ENCODE measurements around the gene ZNF774.

The ZNF774 gene

DNA sequence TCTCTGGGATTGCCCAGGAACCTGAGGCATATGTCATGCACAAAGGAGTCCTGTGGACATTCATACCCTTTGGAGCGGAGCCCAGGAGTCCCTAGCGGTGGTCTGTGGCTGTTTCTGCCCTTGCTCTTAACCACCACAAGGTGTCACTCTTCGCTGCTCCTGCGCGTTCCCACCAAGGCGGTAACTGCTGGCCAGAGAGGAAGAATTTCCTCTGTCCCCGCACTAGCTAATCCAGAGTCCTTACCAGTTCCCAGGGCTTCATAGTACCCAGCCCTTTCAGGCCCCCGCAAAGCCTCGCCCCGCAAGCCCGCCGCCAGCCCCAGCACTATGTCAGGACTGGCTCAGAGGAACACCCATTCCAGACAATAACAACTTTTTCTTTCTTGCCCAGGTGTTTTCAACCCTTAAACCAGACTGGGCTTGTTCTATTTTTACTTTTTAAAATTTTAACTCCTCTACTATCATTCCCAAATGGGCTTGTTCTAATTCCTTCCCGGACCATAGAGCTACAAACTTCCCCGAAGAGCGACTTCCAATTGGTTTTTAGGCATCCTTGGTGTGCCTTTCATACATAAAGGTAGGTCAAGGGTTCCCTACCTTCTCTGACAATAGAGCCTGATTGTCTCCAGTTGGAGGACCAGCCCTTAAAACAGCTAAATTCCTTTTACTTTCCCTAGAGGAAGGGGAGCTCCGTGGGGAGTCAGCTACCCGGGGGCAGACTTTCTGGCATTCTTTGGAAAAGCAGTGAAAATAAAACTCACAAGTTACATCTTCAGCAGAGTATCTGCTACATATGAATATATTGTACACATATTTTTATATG is 31.8 kb upstream of the ZNF774 start:
- no peak overlapping the region for H3K27ac ChIP-seq (ENCODE audit: low read depth, low read length)

DNA sequence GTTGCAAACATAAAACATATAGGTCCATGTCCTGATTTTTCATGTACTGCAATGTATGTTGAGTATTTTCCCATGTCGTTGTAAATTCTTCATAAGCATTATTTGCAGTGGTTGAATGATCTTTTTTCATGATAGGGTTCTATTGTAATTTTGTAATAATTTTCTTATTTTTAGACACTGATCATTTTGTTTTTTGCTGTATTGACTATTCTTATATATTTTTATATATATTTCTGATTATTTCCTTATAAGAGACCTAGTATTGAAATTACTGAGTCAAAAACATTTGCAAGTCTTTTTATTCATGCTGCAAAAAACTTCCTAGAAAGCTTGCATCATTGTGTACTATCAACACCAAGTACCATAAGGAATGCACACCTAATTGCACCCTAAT is 31.2 kb upstream of the ZNF774 start:
- Histone ChIP-seq H3K4me1 (ENCODE audit: control insufficient read depth in 1 of 2, insufficient read depth in 2 of 2, low read length in 2 of 2) (peaks cover 5 to 12% of the 10 kb centered on the region in 2 donors), H3K27me3 (ENCODE audit: control insufficient read depth in 1 of 2, insufficient read depth in 2 of 2, low read length in 2 of 2) (no peaks in the 10 kb centered on the region), H3K36me3 (ENCODE audit: control insufficient read depth in 1 of 2, insufficient read depth in 2 of 2, low read length in 2 of 2) (no peaks in the 10 kb centered on the region), H3K9ac (ENCODE audit: low read depth in 1 of 2, low read length in 2 of 2) (no peak overlapping the region), H3K9me3 (ENCODE audit: control insufficient read depth in 1 of 2, low read length in 2 of 2) (no peaks in the 10 kb centered on the region), H3K27ac (ENCODE audit: low read depth, low read length) (no peak overlapping the region), H3K4me3 (ENCODE audit: low read depth in 1 of 2, low read length in 2 of 2) (no peak overlapping the region)

More for the DNA sequence above, 31.8 kb upstream of the ZNF774 start:
- Histone ChIP-seq H3K27me3 (ENCODE audit: control insufficient read depth in 1 of 2, insufficient read depth in 2 of 2, low read length in 2 of 2) (no peaks in the 10 kb centered on the region), H3K4me3 (ENCODE audit: low read depth in 1 of 2, low read length in 2 of 2) (peak overlapping the region in 1 of 2 donors; percentile 4), H3K9me3 (ENCODE audit: control insufficient read depth in 1 of 2, low read length in 2 of 2) (no peaks in the 10 kb centered on the region), H3K36me3 (ENCODE audit: control insufficient read depth in 1 of 2, insufficient read depth in 2 of 2, low read length in 2 of 2) (no peaks in the 10 kb centered on the region), H3K9ac (ENCODE audit: low read depth in 1 of 2, low read length in 2 of 2) (peak overlapping the region in 1 of 2 donors; percentile 35), H3K4me1 (ENCODE audit: control insufficient read depth in 1 of 2, insufficient read depth in 2 of 2, low read length in 2 of 2) (peaks cover 10 to 18% of the 10 kb centered on the region in 2 donors)

DNA sequence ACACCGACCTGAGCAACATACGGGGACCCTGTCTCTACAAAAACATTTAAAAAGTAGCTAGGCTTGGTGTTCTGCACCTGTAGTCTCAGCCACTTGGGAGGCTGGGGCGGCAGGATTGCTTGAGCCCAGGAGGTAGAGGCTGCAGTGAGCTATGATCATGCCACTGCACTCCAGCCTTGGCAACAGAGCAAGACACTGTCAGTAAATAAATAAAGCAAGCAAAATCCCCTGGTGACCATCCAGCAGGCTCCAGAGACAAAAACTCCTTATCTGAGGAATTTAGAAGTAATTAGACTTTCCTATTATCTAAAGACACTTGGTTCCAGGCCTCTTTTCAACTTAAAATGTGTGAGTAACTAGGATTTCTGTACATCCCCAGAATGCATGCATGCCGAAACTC is 29.5 kb upstream of the ZNF774 start:
- Histone ChIP-seq H3K27me3 (ENCODE audit: control insufficient read depth in 1 of 2, insufficient read depth in 2 of 2, low read length in 2 of 2) (no peaks in the 10 kb centered on the region), H3K4me3 (ENCODE audit: low read depth in 1 of 2, low read length in 2 of 2) (no peak overlapping the region), H3K4me1 (ENCODE audit: control insufficient read depth in 1 of 2, insufficient read depth in 2 of 2, low read length in 2 of 2) (peaks cover 4 to 7% of the 10 kb centered on the region in 2 donors), H3K9ac (ENCODE audit: low read depth in 1 of 2, low read length in 2 of 2) (no peak overlapping the region), H3K27ac (ENCODE audit: low read depth, low read length) (no peak overlapping the region), H3K36me3 (ENCODE audit: control insufficient read depth in 1 of 2, insufficient read depth in 2 of 2, low read length in 2 of 2) (no peaks in the 10 kb centered on the region), H3K9me3 (ENCODE audit: control insufficient read depth in 1 of 2, low read length in 2 of 2) (no peaks in the 10 kb centered on the region)

DNA sequence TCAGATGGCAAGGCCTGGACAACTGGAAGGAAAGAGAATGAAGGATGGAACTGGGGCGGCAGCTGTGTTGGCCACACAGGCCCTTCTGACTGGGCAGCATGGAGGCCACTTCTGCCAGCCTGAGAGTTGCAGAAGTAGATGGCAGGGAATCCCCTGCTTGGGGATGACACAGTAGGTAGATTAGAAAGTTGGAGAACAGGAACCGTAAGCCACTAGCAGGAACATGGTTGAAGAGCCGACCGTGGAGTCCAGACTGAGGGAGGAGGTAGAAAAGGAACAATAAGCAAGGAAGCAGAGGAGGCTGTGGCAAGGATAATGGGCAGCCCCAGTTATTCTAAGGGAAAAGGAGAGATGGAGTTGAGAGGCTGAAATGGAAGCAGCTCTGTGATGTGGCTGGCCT is 26.4 kb upstream of the ZNF774 start:
- H3K9ac ChIP-seq (ENCODE audit: low read depth in 1 of 2, low read length in 2 of 2) = no peak overlapping the region
- no peaks in the 10 kb centered on the region for H3K36me3 ChIP-seq (ENCODE audit: control insufficient read depth in 1 of 2, insufficient read depth in 2 of 2, low read length in 2 of 2)
- H3K9me3 ChIP-seq (ENCODE audit: control insufficient read depth in 1 of 2, low read length in 2 of 2) = no peaks in the 10 kb centered on the region
- no peak overlapping the region for H3K4me3 ChIP-seq (ENCODE audit: low read depth in 1 of 2, low read length in 2 of 2)
- no peaks in the 10 kb centered on the region for H3K27me3 ChIP-seq (ENCODE audit: control insufficient read depth in 1 of 2, insufficient read depth in 2 of 2, low read length in 2 of 2)
- no peak overlapping the region for H3K27ac ChIP-seq (ENCODE audit: low read depth, low read length)
- peaks cover 0 to under 1% of the 10 kb centered on the region in 2 donors for H3K4me1 ChIP-seq (ENCODE audit: control insufficient read depth in 1 of 2, insufficient read depth in 2 of 2, low read length in 2 of 2)

DNA sequence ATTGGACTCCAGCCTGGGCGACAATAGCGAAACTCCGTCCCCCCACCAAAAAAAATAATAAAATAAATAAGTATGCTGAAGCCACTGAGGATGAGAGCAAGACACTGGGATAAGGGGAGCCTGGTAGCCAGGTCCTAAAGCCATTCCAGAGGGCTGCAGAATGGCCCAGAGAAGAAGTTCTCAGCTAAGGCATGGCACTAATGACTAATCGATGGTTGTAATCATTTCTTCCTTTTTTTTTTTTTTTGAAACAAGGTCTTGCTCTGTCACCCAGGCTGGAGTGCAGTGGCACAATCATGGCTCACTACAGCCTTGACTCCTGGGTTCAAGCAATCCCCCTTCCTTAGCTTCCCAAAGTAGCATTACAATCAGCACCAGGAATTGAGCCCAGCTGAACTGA is 25.6 kb upstream of the ZNF774 start:
- no peaks in the 10 kb centered on the region for H3K27me3 ChIP-seq (ENCODE audit: control insufficient read depth in 1 of 2, insufficient read depth in 2 of 2, low read length in 2 of 2)
- peaks cover 0 to 3% of the 10 kb centered on the region in 2 donors for H3K4me1 ChIP-seq (ENCODE audit: control insufficient read depth in 1 of 2, insufficient read depth in 2 of 2, low read length in 2 of 2)
- no peak overlapping the region for H3K4me3 ChIP-seq (ENCODE audit: low read depth in 1 of 2, low read length in 2 of 2)
- no peak overlapping the region for H3K9ac ChIP-seq (ENCODE audit: low read depth in 1 of 2, low read length in 2 of 2)
- no peaks in the 10 kb centered on the region for H3K9me3 ChIP-seq (ENCODE audit: control insufficient read depth in 1 of 2, low read length in 2 of 2)
- no peaks in the 10 kb centered on the region for H3K36me3 ChIP-seq (ENCODE audit: control insufficient read depth in 1 of 2, insufficient read depth in 2 of 2, low read length in 2 of 2)
- H3K27ac ChIP-seq (ENCODE audit: low read depth, low read length) = no peak overlapping the region

DNA sequence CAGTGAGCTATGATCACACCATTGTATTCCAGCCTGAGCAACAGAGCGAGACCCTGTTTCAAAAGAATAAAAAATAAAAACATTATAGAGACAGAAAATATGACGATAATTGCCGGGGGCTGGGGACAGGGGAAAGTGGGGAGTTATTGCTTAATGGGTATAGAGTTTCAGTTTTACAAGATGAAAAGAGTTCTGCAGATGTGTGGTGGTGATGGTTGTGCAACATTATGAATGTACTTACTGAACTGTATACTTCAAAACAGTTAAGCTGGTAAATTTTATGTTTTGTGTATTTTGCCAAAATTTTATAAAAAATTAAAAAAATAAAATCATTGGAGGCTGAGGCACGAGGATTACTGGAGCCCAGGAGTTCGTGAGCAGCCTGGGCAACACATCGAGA is 24.8 kb upstream of the ZNF774 start:
- no peaks in the 10 kb centered on the region for H3K9me3 ChIP-seq (ENCODE audit: control insufficient read depth in 1 of 2, low read length in 2 of 2)
- no peaks in the 10 kb centered on the region for H3K36me3 ChIP-seq (ENCODE audit: control insufficient read depth in 1 of 2, insufficient read depth in 2 of 2, low read length in 2 of 2)
- H3K4me3 ChIP-seq (ENCODE audit: low read depth in 1 of 2, low read length in 2 of 2) = no peak overlapping the region
- H3K4me1 ChIP-seq (ENCODE audit: control insufficient read depth in 1 of 2, insufficient read depth in 2 of 2, low read length in 2 of 2) = peaks cover 0 to 4% of the 10 kb centered on the region in 2 donors
- no peaks in the 10 kb centered on the region for H3K27me3 ChIP-seq (ENCODE audit: control insufficient read depth in 1 of 2, insufficient read depth in 2 of 2, low read length in 2 of 2)
- H3K9ac ChIP-seq (ENCODE audit: low read depth in 1 of 2, low read length in 2 of 2) = no peak overlapping the region
- no peak overlapping the region for H3K27ac ChIP-seq (ENCODE audit: low read depth, low read length)

DNA sequence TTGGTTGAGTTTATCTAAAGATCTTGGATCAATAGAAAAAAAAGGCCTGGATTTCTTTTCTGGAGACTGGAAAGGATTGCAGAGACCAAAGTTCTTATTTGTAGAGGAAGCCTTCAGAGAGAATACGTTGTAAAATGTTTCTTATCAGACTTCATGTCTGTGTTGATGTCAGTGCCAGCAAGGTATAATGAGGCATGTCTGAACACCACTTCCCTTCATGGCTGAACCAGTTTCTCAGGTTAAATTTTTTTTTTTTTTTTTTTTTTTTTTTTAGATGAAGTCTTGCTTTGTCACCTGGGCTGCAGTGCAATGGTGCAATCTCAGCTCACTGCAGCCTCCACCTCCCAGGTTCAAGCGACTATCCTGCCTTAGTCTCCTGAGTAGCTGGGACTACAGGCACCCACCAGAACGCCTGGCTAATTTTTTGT is 17.8 kb upstream of the ZNF774 start:
- Histone ChIP-seq H3K4me3 (ENCODE audit: low read depth in 1 of 2, low read length in 2 of 2) (no peak overlapping the region), H3K9ac (ENCODE audit: low read depth in 1 of 2, low read length in 2 of 2) (no peak overlapping the region), H3K27me3 (ENCODE audit: control insufficient read depth in 1 of 2, insufficient read depth in 2 of 2, low read length in 2 of 2) (no peaks in the 10 kb centered on the region), H3K9me3 (ENCODE audit: control insufficient read depth in 1 of 2, low read length in 2 of 2) (no peaks in the 10 kb centered on the region), H3K4me1 (ENCODE audit: control insufficient read depth in 1 of 2, insufficient read depth in 2 of 2, low read length in 2 of 2) (peaks cover 4 to 11% of the 10 kb centered on the region in 2 donors), H3K36me3 (ENCODE audit: control insufficient read depth in 1 of 2, insufficient read depth in 2 of 2, low read length in 2 of 2) (no peaks in the 10 kb centered on the region), H3K27ac (ENCODE audit: low read depth, low read length) (no peak overlapping the region)

DNA sequence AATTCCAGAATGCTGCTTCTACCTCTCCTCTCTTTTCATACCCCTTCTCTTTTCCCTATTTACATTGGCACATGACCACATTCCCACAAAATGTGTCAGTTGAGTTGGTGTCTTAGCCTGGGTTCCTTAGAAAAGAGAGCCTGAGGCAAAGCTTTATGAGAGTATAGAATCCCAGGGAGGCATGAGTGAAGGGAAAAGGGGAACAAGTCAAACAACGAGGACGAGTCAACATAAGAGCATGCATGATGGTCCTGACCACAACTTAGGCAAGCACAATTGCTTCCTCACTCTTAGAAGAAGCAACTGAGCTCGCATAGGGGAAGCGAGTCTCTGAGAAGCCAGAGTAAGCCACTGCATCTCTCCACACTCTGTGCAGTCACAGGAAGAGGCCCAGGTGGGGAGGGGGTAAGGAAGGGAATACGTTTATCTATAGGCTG is 15.4 kb upstream of the ZNF774 start:
- H3K9me3 ChIP-seq (ENCODE audit: control insufficient read depth in 1 of 2, low read length in 2 of 2) = no peaks in the 10 kb centered on the region
- H3K4me1 ChIP-seq (ENCODE audit: control insufficient read depth in 1 of 2, insufficient read depth in 2 of 2, low read length in 2 of 2) = peaks cover 7 to 8% of the 10 kb centered on the region in 2 donors
- no peak overlapping the region for H3K9ac ChIP-seq (ENCODE audit: low read depth in 1 of 2, low read length in 2 of 2)
- no peaks in the 10 kb centered on the region for H3K36me3 ChIP-seq (ENCODE audit: control insufficient read depth in 1 of 2, insufficient read depth in 2 of 2, low read length in 2 of 2)
- H3K27ac ChIP-seq (ENCODE audit: low read depth, low read length) = no peak overlapping the region
- H3K27me3 ChIP-seq (ENCODE audit: control insufficient read depth in 1 of 2, insufficient read depth in 2 of 2, low read length in 2 of 2) = no peaks in the 10 kb centered on the region
- H3K4me3 ChIP-seq (ENCODE audit: low read depth in 1 of 2, low read length in 2 of 2) = no peak overlapping the region

DNA sequence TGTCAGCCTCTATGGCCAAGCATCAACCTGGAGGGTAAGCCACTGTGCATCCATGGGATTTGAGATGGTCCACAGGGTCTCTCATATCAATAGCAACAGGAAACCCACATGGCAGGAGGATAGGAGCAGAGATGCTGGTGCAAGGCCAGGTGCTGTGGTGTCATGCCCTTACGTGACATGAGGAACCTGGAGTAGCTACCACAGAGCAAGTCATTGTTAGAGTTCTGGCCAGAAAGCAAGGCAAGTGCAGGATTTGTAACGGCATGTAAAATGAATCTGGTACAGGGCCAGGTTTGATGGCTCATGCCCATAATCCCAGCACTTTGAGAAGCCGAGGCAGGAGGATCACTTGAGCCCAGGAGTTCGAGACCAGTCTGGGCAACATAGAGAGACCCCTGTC is 14.8 kb upstream of the ZNF774 start:
- no peak overlapping the region for H3K4me3 ChIP-seq (ENCODE audit: low read depth in 1 of 2, low read length in 2 of 2)
- H3K9ac ChIP-seq (ENCODE audit: low read depth in 1 of 2, low read length in 2 of 2) = no peak overlapping the region
- H3K27me3 ChIP-seq (ENCODE audit: control insufficient read depth in 1 of 2, insufficient read depth in 2 of 2, low read length in 2 of 2) = no peaks in the 10 kb centered on the region
- peak overlapping the region; percentile 25 for H3K27ac ChIP-seq (ENCODE audit: low read depth, low read length)
- no peaks in the 10 kb centered on the region for H3K9me3 ChIP-seq (ENCODE audit: control insufficient read depth in 1 of 2, low read length in 2 of 2)
- peaks cover 7 to 8% of the 10 kb centered on the region in 2 donors for H3K4me1 ChIP-seq (ENCODE audit: control insufficient read depth in 1 of 2, insufficient read depth in 2 of 2, low read length in 2 of 2)
- H3K36me3 ChIP-seq (ENCODE audit: control insufficient read depth in 1 of 2, insufficient read depth in 2 of 2, low read length in 2 of 2) = no peaks in the 10 kb centered on the region

DNA sequence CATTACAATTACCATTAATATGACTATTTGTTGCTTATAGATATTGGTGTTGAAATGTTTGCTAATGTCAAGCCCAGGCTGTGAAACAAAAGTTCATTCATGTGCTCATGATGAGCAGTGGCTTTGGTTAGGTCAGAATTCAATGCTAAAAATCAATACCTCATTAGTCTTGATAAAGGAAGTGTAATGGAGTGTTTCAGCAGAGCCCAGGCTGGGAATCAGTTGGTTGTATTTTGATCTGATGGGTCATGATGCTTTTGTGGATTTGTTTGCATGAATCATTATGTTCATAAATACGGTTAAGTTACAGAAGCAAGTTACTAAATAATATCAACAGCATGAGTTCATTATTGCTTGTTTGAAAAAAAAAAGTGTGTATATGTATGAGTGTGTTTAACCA is 13.6 kb upstream of the ZNF774 start:
- no peaks in the 10 kb centered on the region for H3K36me3 ChIP-seq (ENCODE audit: control insufficient read depth in 1 of 2, insufficient read depth in 2 of 2, low read length in 2 of 2)
- no peaks in the 10 kb centered on the region for H3K27me3 ChIP-seq (ENCODE audit: control insufficient read depth in 1 of 2, insufficient read depth in 2 of 2, low read length in 2 of 2)
- H3K27ac ChIP-seq (ENCODE audit: low read depth, low read length) = no peak overlapping the region

More for the DNA sequence above, 13.6 kb upstream of the ZNF774 start:
- Histone ChIP-seq H3K9me3 (ENCODE audit: control insufficient read depth in 1 of 2, low read length in 2 of 2) (no peaks in the 10 kb centered on the region), H3K4me3 (ENCODE audit: low read depth in 1 of 2, low read length in 2 of 2) (no peak overlapping the region), H3K9ac (ENCODE audit: low read depth in 1 of 2, low read length in 2 of 2) (no peak overlapping the region), H3K4me1 (ENCODE audit: control insufficient read depth in 1 of 2, insufficient read depth in 2 of 2, low read length in 2 of 2) (peaks cover 8 to 10% of the 10 kb centered on the region in 2 donors)
